Muscle layer of duodenum (tissue), 2 donors: ENCODE results near the gene HSPA9.

Experiments
- H3K27ac ChIP-seq: one replicate; pipeline ENCODE4 v1.7.0; 2013; ENCODE audit warnings: mild to moderate bottlenecking, low read length
- H3K27me3 ChIP-seq: one replicate; pipeline ENCODE4 v1.7.0; 2013; ENCODE audit warnings: low read depth, mild to moderate bottlenecking, control low read depth, low read length
- H3K36me3 ChIP-seq, 2 donors: one replicate each; pipeline ENCODE4 v1.7.0; 2013; ENCODE audit warnings: low read length in 2 of 2, control low read depth in 1 of 2, mild to moderate bottlenecking in 1 of 2; ENCODE audit not compliant: insufficient read depth in 2 of 2, control insufficient read depth in 1 of 2
- H3K4me1 ChIP-seq, 2 donors: one replicate each; pipeline ENCODE4 v1.7.0; 2013; ENCODE audit warnings: low read length in 2 of 2, mild to moderate bottlenecking in 2 of 2, control low read depth in 1 of 2, moderate library complexity in 1 of 2; ENCODE audit not compliant: insufficient read depth in 2 of 2, control insufficient read depth in 1 of 2
- H3K4me3 ChIP-seq, 2 donors: one replicate each; pipeline ENCODE4 v1.7.0; 2013; ENCODE audit warnings: low read length in 2 of 2, low read depth in 1 of 2, mild to moderate bottlenecking in 1 of 2
- H3K9me3 ChIP-seq, 2 donors: one replicate each; pipeline ENCODE4 v1.7.0; 2013; ENCODE audit warnings: low read length in 2 of 2, control low read depth in 1 of 2, mild to moderate bottlenecking in 1 of 2; ENCODE audit not compliant: control insufficient read depth in 1 of 2
- donor health status: healthy.

HSPA9 gene

GRCh38 chr5:138588013-138588788, 13.0 kb upstream of the HSPA9 start:
- no peaks in the 10 kb centered on the region for H3K36me3 ChIP-seq
- no peaks in the 10 kb centered on the region for H3K9me3 ChIP-seq
- H3K4me1 ChIP-seq: no peaks in the 10 kb centered on the region
- H3K27ac ChIP-seq: no peak overlapping the region
- no peaks in the 10 kb centered on the region for H3K27me3 ChIP-seq
- no peak overlapping the region for H3K4me3 ChIP-seq

GRCh38 chr5:138585157-138585556, 10.0 kb upstream of the HSPA9 start:
- Histone ChIP-seq H3K36me3 (no peaks in the 10 kb centered on the region), H3K4me3 (no peak overlapping the region), H3K4me1 (no peaks in the 10 kb centered on the region), H3K27me3 (no peaks in the 10 kb centered on the region), H3K9me3 (no peaks in the 10 kb centered on the region), H3K27ac (no peak overlapping the region)

DNA sequence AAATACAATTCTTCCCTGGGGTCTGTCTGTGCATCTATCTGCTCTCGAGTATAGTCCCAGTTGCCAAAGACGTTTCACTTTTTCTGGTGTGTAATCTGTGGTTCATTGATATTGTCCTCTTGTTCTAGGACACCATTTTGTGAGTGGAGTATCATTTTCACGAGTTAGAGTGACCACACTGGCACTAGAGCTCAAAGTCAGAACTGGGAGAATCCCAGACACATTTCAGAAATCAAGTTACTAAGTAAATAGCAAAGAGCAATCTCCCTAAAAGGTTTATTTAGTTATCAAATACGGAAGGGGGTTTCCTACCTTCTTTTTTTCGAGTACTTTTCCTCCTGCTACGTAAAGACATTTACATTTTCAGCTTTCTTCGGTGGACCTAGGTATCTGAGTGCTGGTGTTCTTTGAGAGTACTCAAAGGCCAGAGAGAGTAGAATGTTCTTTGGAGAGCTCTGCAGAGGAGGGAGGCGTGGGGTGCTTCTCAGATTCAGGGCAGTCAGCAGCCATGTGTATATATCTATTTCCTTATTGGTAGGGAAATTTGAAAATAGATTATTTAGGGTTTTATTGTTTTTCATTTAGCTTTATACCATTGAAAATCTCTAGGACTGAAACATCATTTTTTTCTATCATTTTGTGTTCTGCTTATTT, 8.9 kb upstream of the HSPA9 start:
- Histone ChIP-seq H3K27me3 (no peaks in the 10 kb centered on the region), H3K4me1 (no peaks in the 10 kb centered on the region), H3K4me3 (no peak overlapping the region), H3K27ac (no peak overlapping the region), H3K36me3 (no peaks in the 10 kb centered on the region), H3K9me3 (no peaks in the 10 kb centered on the region)

DNA sequence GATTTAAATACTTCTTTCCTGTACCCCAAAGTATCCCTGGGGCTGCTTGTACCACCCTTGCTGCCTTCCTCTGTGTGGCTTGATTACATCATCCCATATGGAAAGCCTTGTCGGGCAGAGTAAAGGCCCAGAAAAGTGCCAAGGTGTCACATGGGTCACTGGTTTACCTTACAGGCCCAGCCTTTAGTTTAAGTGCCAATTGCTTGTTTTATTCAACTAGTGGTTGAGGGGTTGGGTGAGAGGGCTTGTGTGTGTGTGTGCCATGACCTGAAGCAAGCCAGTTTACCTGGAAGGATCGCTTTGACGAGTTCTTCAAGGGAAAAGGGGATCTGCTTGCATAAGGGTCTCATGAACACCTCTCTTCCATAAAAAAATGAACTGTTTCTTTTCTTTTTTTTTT, 7.8 kb upstream of the HSPA9 start:
- Histone ChIP-seq H3K4me1 (no peaks in the 10 kb centered on the region), H3K36me3 (no peaks in the 10 kb centered on the region), H3K27me3 (no peaks in the 10 kb centered on the region), H3K9me3 (no peaks in the 10 kb centered on the region), H3K27ac (no peak overlapping the region), H3K4me3 (no peak overlapping the region)

DNA sequence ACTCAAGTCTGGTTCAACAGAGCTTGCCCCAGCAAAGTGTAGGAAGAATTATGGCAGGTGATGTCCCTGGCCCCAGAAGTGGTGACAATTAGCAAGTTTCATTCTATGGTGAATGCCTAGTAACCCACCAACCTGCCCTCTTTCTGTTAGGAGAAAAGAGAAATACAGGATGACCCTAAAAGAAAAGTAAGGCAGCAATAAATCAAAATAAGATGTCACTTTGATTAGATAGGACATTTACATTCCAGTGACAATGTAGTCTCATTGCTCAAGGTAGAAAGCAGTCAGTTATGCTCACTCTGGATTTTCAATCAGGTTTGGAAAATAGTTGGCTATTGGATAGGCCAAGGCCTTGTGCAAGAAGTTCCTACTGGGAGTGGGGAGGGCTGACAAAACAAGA, 5.6 kb upstream of the HSPA9 start:
- H3K4me1 ChIP-seq: no peaks in the 10 kb centered on the region
- no peaks in the 10 kb centered on the region for H3K27me3 ChIP-seq
- no peaks in the 10 kb centered on the region for H3K36me3 ChIP-seq
- H3K27ac ChIP-seq: no peak overlapping the region
- no peak overlapping the region for H3K4me3 ChIP-seq
- H3K9me3 ChIP-seq: no peaks in the 10 kb centered on the region

GRCh38 chr5:138580001-138580400, 4.8 kb upstream of the HSPA9 start:
- H3K27ac ChIP-seq: no peak overlapping the region
- H3K4me1 ChIP-seq: no peaks in the 10 kb centered on the region
- H3K36me3 ChIP-seq: peaks cover 0 to 6% of the 10 kb centered on the region in 2 donors
- H3K27me3 ChIP-seq: no peaks in the 10 kb centered on the region
- no peaks in the 10 kb centered on the region for H3K9me3 ChIP-seq
- no peak overlapping the region for H3K4me3 ChIP-seq

GRCh38 chr5:138579517-138579863, 4.3 kb upstream of the HSPA9 start:
- Histone ChIP-seq H3K27ac (no peak overlapping the region), H3K4me1 (no peaks in the 10 kb centered on the region), H3K9me3 (no peaks in the 10 kb centered on the region), H3K36me3 (peaks cover 0 to 11% of the 10 kb centered on the region in 2 donors), H3K27me3 (no peaks in the 10 kb centered on the region), H3K4me3 (no peak overlapping the region)

DNA sequence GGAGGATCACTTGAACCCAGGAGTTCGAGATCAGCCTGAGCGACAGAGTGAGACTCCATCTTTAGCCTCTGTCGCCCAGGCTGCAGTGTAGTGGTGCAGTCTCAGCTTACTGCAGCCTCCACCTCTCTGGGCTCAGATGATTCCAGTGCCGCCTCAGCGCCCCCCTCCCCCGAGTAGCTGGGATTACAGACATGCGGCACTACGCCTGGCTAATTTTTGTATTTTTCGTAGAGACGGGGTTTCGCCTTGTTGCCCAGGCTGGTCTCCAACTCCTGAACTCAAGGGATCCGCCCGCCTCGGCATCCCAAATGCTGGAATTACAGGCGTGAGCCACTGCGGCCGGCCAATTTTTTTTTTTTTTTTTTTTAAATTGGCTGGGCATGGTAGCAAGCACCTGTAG, 2.3 kb upstream of the HSPA9 start:
- Histone ChIP-seq H3K4me1 (peaks cover 0 to 13% of the 10 kb centered on the region in 2 donors), H3K27me3 (no peaks in the 10 kb centered on the region), H3K9me3 (no peaks in the 10 kb centered on the region), H3K36me3 (peaks cover 3 to 24% of the 10 kb centered on the region in 2 donors), H3K27ac (no peak overlapping the region), H3K4me3 (no peak overlapping the region)

DNA sequence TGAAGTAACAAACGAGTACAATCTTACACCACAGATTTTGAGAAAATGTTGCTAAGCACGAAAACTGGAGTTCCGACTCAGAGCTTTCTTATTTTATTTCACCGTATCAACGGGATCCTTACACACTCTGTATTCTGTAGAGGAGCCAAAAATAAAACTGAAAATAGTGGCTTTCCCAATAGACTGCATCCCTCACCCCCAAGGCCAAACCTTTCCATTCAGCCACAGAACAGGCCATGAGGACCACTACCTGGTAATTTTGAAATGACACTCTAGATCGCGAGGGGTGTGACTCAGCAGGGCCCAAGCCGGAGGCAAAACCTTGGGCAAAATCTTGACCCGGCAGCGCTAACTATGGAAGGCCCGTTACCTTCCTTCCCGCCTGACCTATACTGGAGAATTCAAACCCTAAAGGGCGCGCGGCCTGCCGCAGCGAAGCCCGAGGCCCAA, 432 bp downstream of the HSPA9 start:
- Histone ChIP-seq H3K4me1 (peaks cover 0 to 13% of the 10 kb centered on the region in 2 donors), H3K9me3 (no peaks in the 10 kb centered on the region), H3K36me3 (peaks cover 24 to 50% of the 10 kb centered on the region in 2 donors), H3K4me3 (peak overlapping the region; percentile 94 to 98), H3K27ac (peak overlapping the region; percentile 99), H3K27me3 (no peaks in the 10 kb centered on the region)

DNA sequence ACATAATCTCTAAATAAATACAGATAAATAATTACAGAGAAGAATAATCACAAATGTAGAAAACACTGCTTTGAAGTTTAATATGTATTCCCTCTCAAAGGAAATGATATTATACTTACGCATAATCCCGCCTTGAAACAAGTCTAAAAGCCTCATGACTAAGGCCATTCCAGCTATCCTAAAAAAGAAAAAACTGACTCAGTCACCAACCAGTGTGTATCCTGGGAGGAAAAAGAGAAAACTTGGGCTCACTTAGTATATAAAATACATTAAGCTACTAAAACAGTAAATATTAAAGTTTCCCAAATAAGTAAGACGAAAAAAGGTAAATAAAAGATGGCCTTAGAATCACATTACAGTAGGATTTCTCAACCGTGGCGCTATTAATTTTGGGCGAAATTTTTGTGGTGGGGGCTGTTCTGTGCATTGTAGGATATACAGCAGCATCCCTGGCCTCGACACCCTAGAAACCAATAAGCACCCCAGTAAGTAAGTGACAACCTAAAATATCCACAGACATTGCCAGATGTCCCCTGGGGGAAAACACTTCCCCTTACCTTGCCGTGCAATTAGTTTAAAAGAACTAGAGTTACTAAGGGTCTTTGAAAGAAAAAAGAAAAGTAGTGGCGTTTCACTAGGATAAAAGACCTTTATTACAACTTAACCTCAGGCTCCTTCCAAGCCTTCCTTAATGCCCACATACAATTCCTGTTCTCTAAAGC, 1.1 kb downstream of the HSPA9 start:
- H3K9me3 ChIP-seq: no peaks in the 10 kb centered on the region
- peaks cover 26 to 56% of the 10 kb centered on the region in 2 donors for H3K36me3 ChIP-seq
- H3K27ac ChIP-seq: peak overlapping the region; percentile 99
- peaks cover 0 to 13% of the 10 kb centered on the region in 2 donors for H3K4me1 ChIP-seq
- no peaks in the 10 kb centered on the region for H3K27me3 ChIP-seq
- peak overlapping the region; percentile 94 to 98 for H3K4me3 ChIP-seq

DNA sequence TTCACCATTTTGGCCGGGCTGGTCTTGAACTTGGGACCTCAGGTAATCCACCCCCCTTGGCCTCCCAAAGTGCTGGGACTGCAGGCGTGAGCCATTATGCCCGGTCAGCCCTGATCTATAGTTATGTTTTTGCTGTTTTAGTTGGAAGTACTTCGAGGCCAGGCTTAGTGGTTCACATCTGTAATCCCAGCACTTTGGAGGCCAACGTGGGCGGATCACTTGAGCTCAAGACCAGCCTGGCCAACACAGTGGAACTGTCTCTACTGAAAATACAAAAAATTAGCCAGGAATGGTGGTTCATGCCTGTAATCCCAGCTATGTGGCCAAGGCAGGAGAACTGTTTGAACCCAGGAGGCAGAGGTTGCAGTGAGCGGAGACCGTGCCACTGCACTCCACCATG, 2.0 kb downstream of the HSPA9 start:
- Histone ChIP-seq H3K27ac (no peak overlapping the region), H3K9me3 (no peaks in the 10 kb centered on the region), H3K36me3 (peaks cover 34 to 64% of the 10 kb centered on the region in 2 donors), H3K4me3 (no peak overlapping the region), H3K4me1 (peaks cover 0 to 13% of the 10 kb centered on the region in 2 donors), H3K27me3 (no peaks in the 10 kb centered on the region)
